AG04450 (cell line): ENCODE data around the gene PLEKHG2. TPM values are rescaled to one million over a fixed set of nuclear protein-coding genes. Genes with fewer than 3 reads are reported as not detected.

Source experiments
- CTCF ChIA-PET: fragments of 300-600, 350-600 bp; formaldehyde crosslinking; extraction: SDS; loops from one replicate; lab custom pipeline; 2022; ENCODE audit warnings: antibody characterized with exemption, inconsistent platforms; lab: Charles Lee
- POLR2A ChIA-PET: fragments of 350-600 bp; formaldehyde crosslinking; extraction: SDS; loops from one replicate; lab custom pipeline; 2021; ENCODE audit warnings: antibody characterized with exemption, inconsistent platforms; lab: Yijun Ruan, JAX
- DNase-seq: peaks from one replicate; pipeline ENCODE4 v3.0.0-alpha.2; 2011; ENCODE audit warnings: low read depth, low spot score
- H3K27ac ChIP-seq: one replicate; pipeline ENCODE4 v1.5.1; 2012; ENCODE audit warnings: low read depth, low read length, control low read depth
- H3K27me3 ChIP-seq: one replicate; pipeline ENCODE4 v1.6.0; 2012; ENCODE audit warnings: low read length; ENCODE audit not compliant: control insufficient read depth, insufficient read depth
- H3K4me3 ChIP-seq: 2 replicates; pipeline ENCODE4 v1.5.1; 2011; ENCODE audit warnings: mild to moderate bottlenecking, low read depth, low read length, control low read depth
- H3K9me3 ChIP-seq: 2 replicates; pipeline ENCODE4 v1.5.1; 2012; ENCODE audit warnings: low read length; ENCODE audit not compliant: control insufficient read depth, insufficient read depth
- CTCF ChIP-seq: IDR thresholded peaks from 2 replicates; pipeline ENCODE4 v1.5.1; 2011; ENCODE audit warnings: low read depth, low read length, control low read depth, inconsistent platforms
- polyA plus RNA-seq: library from polyadenylated mRNA; depleted of rRNA; stranded (reverse); fragments of >200 nt; gene quantifications from 2 replicates; pipeline ENCODE4 v1.2.3, GENCODE V29; 2011

The PLEKHG2 gene
- polyA plus RNA-seq, 1 experiment, result 12.3 TPM

- ChIA-PET CTCF (interaction anchor here (0.5 to 0.6 kb wide), 2 partner anchors 333 to 1892 kb away, joined by 3 to 4 read pairs; no protein-coding TSS in a partner anchor), POLR2A (interaction anchor here (0.7 kb wide), 1 partner anchor 22 kb away, joined by 3 read pairs; the partner anchor contains the start of gene PLEKHG2)
- H3K27me3 ChIP-seq, result no peaks in the 10 kb centered on the region
- DNase-seq, result no peak
- H3K27ac ChIP-seq, result peak overlapping the region; percentile 52
- TF ChIP-seq CTCF, result no peak
- H3K9me3 ChIP-seq, result no peaks in the 10 kb centered on the region
- H3K4me3 ChIP-seq, result no peak overlapping the region
Measured at GRCh38 chr19:39433480-39434079, 21.1 kb downstream of the PLEKHG2 start.

GRCh38 chr19:39434123-39435076 is 21.9 kb downstream of the PLEKHG2 start:
- Histone ChIP-seq H3K4me3 (peak overlapping the region; percentile 99), H3K9me3 (no peaks in the 10 kb centered on the region), H3K27ac (peak overlapping the region; percentile 52), H3K27me3 (no peaks in the 10 kb centered on the region)
- CTCF ChIA-PET, result interaction anchor here (1.4 to 1.8 kb wide), 4 partner anchors 23 to 98 kb away, joined by 5 to 10 read pairs (median 8); partner anchors contain the start of genes EID2B and PLEKHG2
- POLR2A ChIA-PET, result interaction anchor here (0.7 to 1.9 kb wide), 9 partner anchors 9 to 62 kb away, joined by 3 to 44 read pairs (median 20); partner anchors contain the start of genes MED29, PAF1, PLEKHG2 and SUPT5H
- no peak for TF ChIP-seq CTCF
- no peak for DNase-seq

- ChIA-PET CTCF (interaction anchor here (0.7 to 1.8 kb wide), 8 partner anchors 17 to 98 kb away, joined by 3 to 10 read pairs (median 5); partner anchors contain the start of genes EID2B, PLEKHG2 and SAMD4B), POLR2A (interaction anchor here (0.6 to 1.9 kb wide), 26 partner anchors 10 to 986 kb away, joined by 3 to 44 read pairs (median 6); partner anchors contain the start of genes DLL3, DYRK1B, EID2 and EID2B)
Measured at GRCh38 chr19:39435499-39436349, 23.3 kb downstream of the PLEKHG2 start, which contains the start of gene RPS16. Gene RPS16 (minus strand): TSS chr19:39435949. CDS start chr19:39435895, 54 bp downstream.

More at GRCh38 chr19:39435499-39436349, 23.3 kb downstream of the PLEKHG2 start, which contains the start of gene RPS16:
- Histone ChIP-seq H3K4me3 (peak within 1 kb of the TSS; percentile 99), H3K27me3 (no peaks in the 10 kb centered on the region), H3K27ac (peak within 1 kb of the TSS; percentile 77), H3K9me3 (no peaks in the 10 kb centered on the region)
- DNase-seq, result peak; percentile 93
- no peak for TF ChIP-seq CTCF
